Activated naive CD4-positive, alpha-beta T cell treated with anti-CD3 and anti-CD28 coated beads, Interleukin-2, amount 10 ng/mL, durations not matched to agents 7 days and 5 days (primary cell): ENCODE results near the gene PRF1.
"Not testable (repeated sequence)": the region's sequence is repeated elsewhere in the genome, so short reads cannot be mapped to it uniquely, and the experiment has no call there.

Experiments
- CTCF ChIA-PET: fragments of 350-600 bp; sonication (Branson Sonifier 250); formaldehyde crosslinking; loops from one replicate; lab custom pipeline; 2021; ENCODE audit warnings: antibody characterized with exemption; lab: Charles Lee
- DNase-seq: peaks from one replicate; pipeline ENCODE4 v3.0.0-alpha.2; 2020
- H3K27ac Mint-ChIP-seq: one replicate; pipeline ENCODE4 v1.8.0; 2021; ENCODE audit warnings: mild to moderate bottlenecking, moderate library complexity, mixed read lengths
- H3K27me3 Mint-ChIP-seq: one replicate; pipeline ENCODE4 v1.8.0; 2021; ENCODE audit warnings: mild to moderate bottlenecking, mixed read lengths
- H3K36me3 Mint-ChIP-seq: one replicate; pipeline ENCODE4 v1.8.0; 2021; ENCODE audit warnings: mixed read lengths
- H3K4me1 Mint-ChIP-seq: one replicate; pipeline ENCODE4 v1.8.0; 2021; ENCODE audit warnings: mixed read lengths
- H3K4me3 Mint-ChIP-seq: one replicate; pipeline ENCODE4 v1.8.0; 2021; ENCODE audit warnings: mild to moderate bottlenecking, moderate library complexity, mixed read lengths
- H3K9me3 Mint-ChIP-seq: one replicate; pipeline ENCODE4 v1.8.0; 2021; ENCODE audit warnings: mixed read lengths

PRF1 gene

GRCh38 chr10:70622981-70623844, 20.7 kb upstream of the PRF1 start:
- Mint-ChIP-seq H3K4me3 (no peak overlapping the region), H3K9me3 (peaks cover 11% of the 10 kb centered on the region), H3K27me3 (peaks cover 17% of the 10 kb centered on the region), H3K27ac (no peak overlapping the region), H3K4me1 (peaks cover 4% of the 10 kb centered on the region), H3K36me3 (peaks cover 2% of the 10 kb centered on the region)
- CTCF ChIA-PET: no interaction called here
- no peak for DNase-seq

- peaks cover 19% of the 10 kb centered on the region for H3K27me3 Mint-ChIP-seq
- H3K4me1 Mint-ChIP-seq: peaks cover 7% of the 10 kb centered on the region
- CTCF ChIA-PET: no interaction called here
- H3K36me3 Mint-ChIP-seq: peaks cover 2% of the 10 kb centered on the region
- H3K27ac Mint-ChIP-seq: no peak overlapping the region
- no peak for DNase-seq
- H3K9me3 Mint-ChIP-seq: peaks cover 11% of the 10 kb centered on the region
- no peak overlapping the region for H3K4me3 Mint-ChIP-seq
These were observed 20.0 kb upstream of the PRF1 start for GRCh38 chr10:70622541-70622940.

GRCh38 chr10:70621503-70622078, 19.1 kb upstream of the PRF1 start:
- peaks cover 2% of the 10 kb centered on the region for H3K36me3 Mint-ChIP-seq
- H3K9me3 Mint-ChIP-seq: peaks cover 11% of the 10 kb centered on the region
- peaks cover 20% of the 10 kb centered on the region for H3K27me3 Mint-ChIP-seq
- no peak overlapping the region for H3K4me3 Mint-ChIP-seq
- CTCF ChIA-PET: no interaction called here
- DNase-seq: no peak
- peaks cover 7% of the 10 kb centered on the region for H3K4me1 Mint-ChIP-seq
- H3K27ac Mint-ChIP-seq: no peak overlapping the region

GRCh38 chr10:70620020-70620289, 17.4 kb upstream of the PRF1 start:
- DNase-seq: no peak
- CTCF ChIA-PET: interaction anchor here (0.6 to 3.7 kb wide), 9 partner anchors 11 to 259 kb away, joined by 3 to 19 read pairs (median 3); no protein-coding TSS in a partner anchor
- peaks cover 20% of the 10 kb centered on the region for H3K27me3 Mint-ChIP-seq
- no peak overlapping the region for H3K4me3 Mint-ChIP-seq
- H3K4me1 Mint-ChIP-seq: peaks cover 7% of the 10 kb centered on the region
- H3K27ac Mint-ChIP-seq: no peak overlapping the region
- H3K9me3 Mint-ChIP-seq: peaks cover 11% of the 10 kb centered on the region
- no peaks in the 10 kb centered on the region for H3K36me3 Mint-ChIP-seq

DNA sequence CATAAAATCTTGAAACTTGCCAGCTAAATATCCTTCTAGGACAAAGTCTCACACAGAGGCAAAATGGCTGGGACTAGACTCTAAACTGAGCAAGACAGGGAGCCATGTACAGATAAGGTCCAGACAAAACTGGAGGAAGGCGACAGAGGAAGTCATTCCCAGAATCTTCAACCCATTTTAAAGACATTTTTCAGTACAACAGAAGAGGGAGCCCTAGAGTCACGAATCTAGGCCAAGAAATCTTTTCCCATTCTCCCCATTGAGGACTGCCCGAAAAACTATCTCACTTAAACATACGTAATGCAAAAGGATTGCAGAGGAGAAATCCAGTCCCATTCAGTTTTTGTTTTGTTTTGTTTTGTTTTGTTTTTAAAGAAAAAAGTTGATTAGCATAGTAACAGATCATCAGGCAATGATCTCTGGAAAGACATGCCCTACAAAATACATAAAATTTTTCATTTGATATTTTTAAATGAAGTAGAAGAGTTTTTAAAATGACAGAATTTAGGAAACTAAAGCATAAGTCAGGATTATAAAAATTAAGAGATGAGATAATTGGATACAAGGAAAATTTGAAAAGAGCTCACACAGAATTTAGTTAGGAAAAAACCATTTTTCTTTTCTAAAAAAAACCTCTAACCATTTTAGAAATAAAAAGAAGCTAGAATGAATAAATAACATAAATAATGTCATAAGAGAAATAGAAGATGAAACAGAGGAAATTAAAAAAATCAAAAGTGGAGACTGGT, 16.9 kb upstream of the PRF1 start:
- CTCF ChIA-PET: interaction anchor here (0.6 to 3.7 kb wide), 14 partner anchors 10 to 260 kb away, joined by 3 to 19 read pairs (median 3); no protein-coding TSS in a partner anchor
- Mint-ChIP-seq H3K9me3 (peaks cover 11% of the 10 kb centered on the region), H3K4me3 (no peak overlapping the region), H3K27me3 (peaks cover 20% of the 10 kb centered on the region), H3K27ac (no peak overlapping the region), H3K4me1 (peaks cover 7% of the 10 kb centered on the region), H3K36me3 (no peaks in the 10 kb centered on the region)
- no peak for DNase-seq

GRCh38 chr10:70618663-70619062, 16.1 kb upstream of the PRF1 start:
- CTCF ChIA-PET: interaction anchor here (0.8 to 3.7 kb wide), 8 partner anchors 15 to 157 kb away, joined by 3 to 19 read pairs (median 4); no protein-coding TSS in a partner anchor
- Mint-ChIP-seq H3K27me3 (peaks cover 16% of the 10 kb centered on the region), H3K36me3 (no peaks in the 10 kb centered on the region), H3K4me3 (no peak overlapping the region), H3K4me1 (peaks cover 14% of the 10 kb centered on the region), H3K27ac (no peak overlapping the region), H3K9me3 (peaks cover 11% of the 10 kb centered on the region)
- no peak for DNase-seq

GRCh38 chr10:70617798-70618568, 15.4 kb upstream of the PRF1 start:
- DNase-seq: no peak
- H3K27ac Mint-ChIP-seq: no peak overlapping the region
- peaks cover 11% of the 10 kb centered on the region for H3K9me3 Mint-ChIP-seq
- no peaks in the 10 kb centered on the region for H3K36me3 Mint-ChIP-seq
- H3K4me1 Mint-ChIP-seq: peaks cover 14% of the 10 kb centered on the region
- H3K4me3 Mint-ChIP-seq: no peak overlapping the region
- peaks cover 16% of the 10 kb centered on the region for H3K27me3 Mint-ChIP-seq
- CTCF ChIA-PET: interaction anchor here (0.8 to 3.7 kb wide), 7 partner anchors 14 to 157 kb away, joined by 3 to 19 read pairs (median 3); no protein-coding TSS in a partner anchor

GRCh38 chr10:70616761-70617160, 14.2 kb upstream of the PRF1 start:
- CTCF ChIA-PET: no interaction called here
- DNase-seq: no peak

DNA sequence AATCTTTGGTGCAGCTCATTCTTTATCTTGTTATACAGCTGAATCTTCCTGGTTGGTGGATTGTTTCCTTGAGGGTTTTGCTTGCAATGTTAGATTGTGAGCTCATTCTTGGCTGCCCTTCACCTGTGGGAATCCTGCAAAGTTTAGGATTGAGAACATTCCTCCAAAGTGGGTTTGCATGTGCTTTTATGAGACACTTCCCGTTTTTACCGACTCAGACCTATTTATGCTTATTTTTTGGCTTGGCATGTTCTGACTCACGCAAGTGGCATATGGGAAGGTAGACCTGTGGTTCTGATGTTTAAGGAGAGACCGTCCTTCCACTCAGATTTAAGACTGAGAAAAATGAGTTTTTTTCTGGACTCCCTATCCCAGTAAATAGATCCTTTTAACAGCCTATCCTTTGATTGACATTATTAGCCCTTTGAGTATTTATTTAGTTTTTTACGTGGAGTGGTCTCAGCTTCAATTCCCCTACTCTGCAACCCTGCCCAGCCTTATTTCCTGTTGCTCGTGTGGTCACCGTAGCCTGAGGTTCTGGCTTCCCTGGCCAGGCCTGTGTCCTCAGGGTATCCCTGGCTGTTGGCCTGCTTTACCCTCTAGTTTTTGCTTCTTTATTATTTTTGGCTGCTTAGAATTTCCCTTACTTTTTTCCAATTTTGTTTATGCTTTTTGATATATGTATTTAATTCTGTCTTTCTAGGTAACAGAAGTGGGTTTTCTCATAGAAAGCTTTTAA, 13.4 kb upstream of the PRF1 start:
- Mint-ChIP-seq H3K4me3 (no peak overlapping the region), H3K4me1 (peaks cover 16% of the 10 kb centered on the region), H3K27me3 (peaks cover 8% of the 10 kb centered on the region), H3K27ac (no peak overlapping the region), H3K36me3 (no peaks in the 10 kb centered on the region), H3K9me3 (peaks cover 10% of the 10 kb centered on the region)
- DNase-seq: no peak
- CTCF ChIA-PET: no interaction called here

More at GRCh38 chr10:70616761-70617160, 14.2 kb upstream of the PRF1 start:
- Mint-ChIP-seq H3K27ac (no peak overlapping the region), H3K27me3 (peaks cover 8% of the 10 kb centered on the region), H3K4me1 (peaks cover 15% of the 10 kb centered on the region), H3K4me3 (no peak overlapping the region), H3K36me3 (no peaks in the 10 kb centered on the region), H3K9me3 (peaks cover 11% of the 10 kb centered on the region)

DNA sequence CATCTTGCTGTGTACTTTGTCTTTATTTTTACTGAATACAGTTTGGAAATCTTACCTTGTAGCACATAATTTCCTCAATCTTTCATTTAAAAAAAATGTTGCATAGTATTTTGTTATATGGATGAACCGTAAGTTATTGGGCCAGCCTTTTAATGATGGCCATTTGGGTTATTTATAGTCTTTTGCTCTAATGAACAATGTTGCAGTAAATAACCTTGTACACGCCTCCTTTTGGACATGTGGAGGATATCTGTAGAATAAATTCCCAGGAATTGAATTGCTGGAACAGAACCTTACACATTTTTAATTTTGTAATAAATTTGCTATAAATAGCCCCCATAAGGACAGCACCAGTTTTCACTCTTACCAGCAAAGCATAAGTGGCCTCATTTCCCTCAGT, 12.7 kb upstream of the PRF1 start:
- peaks cover 7% of the 10 kb centered on the region for H3K9me3 Mint-ChIP-seq
- no peak overlapping the region for H3K4me3 Mint-ChIP-seq
- DNase-seq: no peak
- peaks cover 12% of the 10 kb centered on the region for H3K27me3 Mint-ChIP-seq
- H3K27ac Mint-ChIP-seq: no peak overlapping the region
- CTCF ChIA-PET: no interaction called here
- H3K4me1 Mint-ChIP-seq: peaks cover 19% of the 10 kb centered on the region
- H3K36me3 Mint-ChIP-seq: no peaks in the 10 kb centered on the region

- not testable (repeated sequence) for DNase-seq, H3K27ac Mint-ChIP-seq, H3K9me3 Mint-ChIP-seq, H3K36me3 Mint-ChIP-seq, H3K4me3 Mint-ChIP-seq
- Mint-ChIP-seq H3K4me1 (peaks cover 19% of the 10 kb centered on the region), H3K27me3 (peaks cover 12% of the 10 kb centered on the region)
- CTCF ChIA-PET: interaction anchor here (1.1 kb wide), 1 partner anchor 55 kb away, joined by 3 read pairs; no protein-coding TSS in a partner anchor
These were observed 11.8 kb upstream of the PRF1 start for GRCh38 chr10:70614364-70614763.

- no peak for DNase-seq
- Mint-ChIP-seq H3K27me3 (peaks cover 12% of the 10 kb centered on the region), H3K27ac (no peak overlapping the region), H3K9me3 (no peaks in the 10 kb centered on the region), H3K4me1 (peaks cover 19% of the 10 kb centered on the region), H3K36me3 (no peaks in the 10 kb centered on the region), H3K4me3 (no peak overlapping the region)
- CTCF ChIA-PET: interaction anchor here (1.1 kb wide), 1 partner anchor 55 kb away, joined by 3 read pairs; no protein-coding TSS in a partner anchor
These were observed 11.4 kb upstream of the PRF1 start for GRCh38 chr10:70613941-70614340.

GRCh38 chr10:70607936-70608335, 5.4 kb upstream of the PRF1 start:
- H3K27ac Mint-ChIP-seq: no peak overlapping the region
- CTCF ChIA-PET: no interaction called here

More at GRCh38 chr10:70607936-70608335, 5.4 kb upstream of the PRF1 start:
- Mint-ChIP-seq H3K36me3 (no peaks in the 10 kb centered on the region), H3K4me1 (peaks cover 24% of the 10 kb centered on the region), H3K9me3 (no peaks in the 10 kb centered on the region), H3K4me3 (no peak overlapping the region), H3K27me3 (peaks cover 9% of the 10 kb centered on the region)
- DNase-seq: no peak
